T-helper 22 cell (primary cell): ENCODE results near the gene PTPRN2.
"Not testable (repeated sequence)": the region's sequence is repeated elsewhere in the genome, so short reads cannot be mapped to it uniquely, and the experiment has no call there.

ENCODE experiments used
- DNase-seq: peaks from one replicate; pipeline ENCODE4 v3.0.0-alpha.2; 2020; ENCODE audit warnings: low read depth

PTPRN2 gene

GRCh38 chr7:157676456-157677255, 911.0 kb downstream of the PTPRN2 start:
- DNase-seq, result no peak

GRCh38 chr7:157676001-157676400, 911.6 kb downstream of the PTPRN2 start:
- no peak for DNase-seq

GRCh38 chr7:157675427-157675927, 912.1 kb downstream of the PTPRN2 start:
- DNase-seq, result no peak

GRCh38 chr7:157674715-157675426, 912.8 kb downstream of the PTPRN2 start:
- DNase-seq, result no peak

- DNase-seq, result no peak
These were observed 913.5 kb downstream of the PTPRN2 start for GRCh38 chr7:157674027-157674714.

GRCh38 chr7:157673573-157673972, 914.0 kb downstream of the PTPRN2 start:
- DNase-seq, result no peak

GRCh38 chr7:157671358-157672255, 916.0 kb downstream of the PTPRN2 start:
- no peak for DNase-seq

GRCh38 chr7:157670490-157671357, 916.9 kb downstream of the PTPRN2 start:
- DNase-seq, result no peak

- no peak for DNase-seq
These were observed 917.8 kb downstream of the PTPRN2 start for GRCh38 chr7:157669768-157670351.

GRCh38 chr7:157668884-157669767, 918.5 kb downstream of the PTPRN2 start:
- DNase-seq, result no peak

GRCh38 chr7:157668221-157668883, 919.3 kb downstream of the PTPRN2 start:
- DNase-seq, result no peak

GRCh38 chr7:157667731-157668130, 919.9 kb downstream of the PTPRN2 start:
- no peak for DNase-seq

- no peak for DNase-seq
These were observed 920.4 kb downstream of the PTPRN2 start for GRCh38 chr7:157667261-157667660.

- no peak for DNase-seq
These were observed 921.0 kb downstream of the PTPRN2 start for GRCh38 chr7:157666530-157667040.

GRCh38 chr7:157665634-157665988, 922.0 kb downstream of the PTPRN2 start:
- DNase-seq, result not testable (repeated sequence)

- DNase-seq, result no peak
These were observed 922.6 kb downstream of the PTPRN2 start for GRCh38 chr7:157664871-157665633.

- DNase-seq, result no peak
These were observed 923.6 kb downstream of the PTPRN2 start for GRCh38 chr7:157664034-157664433.
